NCI-H2107 treated with DMSO at 0.1 percent for 48 hours (cell line): ENCODE measurements around the gene SLC17A9.

Experiments
- DNase-seq: peaks from one replicate; lab custom pipeline; 2025; ENCODE audit not compliant: unreplicated experiment; lab: John Stamatoyannopoulos, UW

SLC17A9 gene

DNA sequence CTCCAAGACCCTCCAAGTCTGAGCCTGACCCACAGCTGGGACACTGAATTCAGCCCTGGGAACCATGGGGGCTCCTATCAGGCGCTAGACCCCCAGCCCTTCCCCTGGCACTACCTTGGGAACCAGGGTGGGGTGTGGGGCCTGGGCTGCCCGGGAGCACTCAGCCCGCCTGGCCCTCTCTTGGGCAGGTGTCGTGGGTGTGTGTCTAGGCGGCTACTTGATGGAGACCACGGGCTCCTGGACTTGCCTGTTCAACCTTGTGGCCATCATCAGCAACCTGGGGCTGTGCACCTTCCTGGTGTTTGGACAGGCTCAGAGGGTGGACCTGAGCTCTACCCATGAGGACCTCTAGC is 14.6 kb downstream of the SLC17A9 start:
- no peak for DNase-seq

DNA sequence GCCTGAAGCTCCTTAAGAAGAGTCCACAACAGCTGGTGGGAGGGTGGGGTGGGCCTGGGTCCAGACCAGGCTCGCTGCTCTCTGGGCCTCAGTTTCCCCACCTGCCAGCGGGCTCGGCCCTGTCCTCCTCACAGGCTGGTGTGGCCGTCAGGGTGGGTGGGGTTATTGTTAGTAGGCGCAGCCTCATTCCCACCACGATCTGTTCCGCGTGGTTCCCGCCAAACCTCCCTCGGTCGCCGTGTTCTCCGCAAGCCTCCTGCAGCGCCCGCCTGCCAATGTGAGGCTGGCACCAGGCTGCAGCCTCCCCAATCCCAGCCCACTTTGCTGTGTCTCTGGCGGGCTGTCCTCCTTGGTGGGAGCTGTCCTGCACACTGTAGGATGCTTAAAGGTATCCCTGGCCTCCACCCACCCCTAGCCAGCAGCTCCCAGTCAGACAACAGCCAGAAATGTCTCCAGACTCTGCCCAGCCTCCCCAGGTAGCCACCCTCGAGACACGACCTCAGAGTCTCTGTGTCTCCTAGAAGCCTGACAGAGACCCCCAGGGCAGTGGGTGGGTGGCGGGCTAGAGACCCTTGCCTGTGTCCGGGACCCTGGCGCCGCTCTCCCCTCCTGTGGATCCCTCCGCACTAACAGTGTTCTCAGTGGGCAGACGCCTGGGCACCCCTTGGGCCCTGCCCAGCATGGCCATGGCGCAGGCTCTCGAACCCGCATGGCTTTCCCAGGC is 15.3 kb downstream of the SLC17A9 start:
- no peak for DNase-seq

DNA sequence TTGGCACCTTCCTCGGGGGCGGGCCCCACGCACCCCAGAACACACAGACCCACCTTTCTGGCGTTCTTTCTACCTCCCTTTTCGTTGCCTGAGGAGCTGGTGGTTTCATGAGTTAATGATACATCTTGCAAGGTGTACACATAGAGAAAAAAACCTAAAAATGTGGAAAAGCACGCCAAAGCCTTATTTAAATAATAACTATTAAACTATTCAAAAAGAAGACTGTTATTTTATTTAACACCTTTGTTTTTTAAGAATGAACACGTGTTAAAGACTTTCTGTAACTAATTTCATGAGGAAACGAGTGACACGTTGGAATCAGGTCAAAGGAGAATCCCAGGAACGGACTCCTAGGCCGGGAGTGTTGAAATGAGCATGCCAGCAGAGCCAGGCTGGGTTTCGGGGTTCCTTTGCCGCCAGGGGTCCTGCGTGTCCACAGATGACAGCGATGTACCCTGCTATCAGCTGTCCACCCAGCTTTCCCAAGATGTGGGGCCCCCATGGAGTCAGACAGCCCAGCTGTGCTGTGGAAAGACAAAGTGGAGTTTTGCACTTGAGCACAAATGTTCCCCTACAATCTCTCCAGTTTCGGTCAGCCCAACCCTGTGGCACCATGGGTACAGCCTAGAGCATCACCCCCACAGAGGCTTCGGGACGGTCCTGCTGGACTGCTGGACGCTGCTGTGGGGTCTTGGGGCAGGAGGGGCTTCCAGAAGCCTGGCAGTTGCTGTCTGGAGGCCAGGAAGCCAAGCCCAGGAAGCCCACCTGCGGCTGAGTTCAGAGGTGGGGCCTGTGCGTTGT is 16.1 kb downstream of the SLC17A9 start:
- no peak for DNase-seq

DNA sequence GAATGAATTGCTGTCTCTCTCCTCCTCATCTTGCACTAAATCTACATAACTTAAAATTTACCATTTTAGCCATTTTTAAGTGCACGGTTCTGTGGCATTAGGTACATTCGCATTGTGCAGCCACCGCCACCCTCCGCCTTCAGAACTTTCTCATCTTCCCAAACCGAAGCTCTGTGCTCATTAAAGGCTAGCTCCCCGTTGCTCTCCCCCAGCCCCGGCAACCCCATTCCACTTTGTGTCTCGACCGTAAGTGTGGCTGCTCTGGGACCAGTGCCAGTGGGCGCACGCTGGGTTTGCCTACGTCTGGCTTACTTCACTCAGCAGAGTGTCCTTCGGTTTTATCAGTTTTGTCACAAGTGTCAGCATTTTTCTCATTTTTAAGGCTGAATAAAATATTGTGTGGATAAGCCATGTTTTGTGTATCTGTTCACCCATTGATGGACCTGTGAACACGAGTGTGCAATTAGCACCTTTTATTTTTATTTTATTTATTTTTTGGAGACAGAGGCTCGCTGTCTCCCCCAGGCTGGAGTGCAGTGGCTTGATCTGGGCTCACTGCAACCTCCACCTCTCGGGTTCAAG is 16.8 kb downstream of the SLC17A9 start:
- no peak for DNase-seq

DNA sequence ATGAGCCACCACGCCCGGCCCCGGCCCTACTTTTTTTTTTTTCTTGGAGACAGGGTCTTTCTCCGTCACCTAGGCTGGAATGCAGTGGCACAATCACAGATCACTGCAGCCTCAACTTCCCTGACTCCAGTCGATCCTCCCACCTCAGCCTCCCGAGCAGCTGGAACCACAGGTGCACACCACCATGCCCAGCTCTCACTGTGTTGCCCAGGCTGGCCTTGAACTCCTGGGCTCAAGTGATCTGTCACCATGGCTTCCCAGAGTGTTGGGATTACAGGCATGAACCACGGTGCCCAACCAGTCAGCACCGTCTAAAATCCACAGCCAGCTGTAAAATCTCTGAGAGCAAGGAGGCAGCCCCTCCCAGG is 17.4 kb downstream of the SLC17A9 start:
- DNase-seq: no peak

DNA sequence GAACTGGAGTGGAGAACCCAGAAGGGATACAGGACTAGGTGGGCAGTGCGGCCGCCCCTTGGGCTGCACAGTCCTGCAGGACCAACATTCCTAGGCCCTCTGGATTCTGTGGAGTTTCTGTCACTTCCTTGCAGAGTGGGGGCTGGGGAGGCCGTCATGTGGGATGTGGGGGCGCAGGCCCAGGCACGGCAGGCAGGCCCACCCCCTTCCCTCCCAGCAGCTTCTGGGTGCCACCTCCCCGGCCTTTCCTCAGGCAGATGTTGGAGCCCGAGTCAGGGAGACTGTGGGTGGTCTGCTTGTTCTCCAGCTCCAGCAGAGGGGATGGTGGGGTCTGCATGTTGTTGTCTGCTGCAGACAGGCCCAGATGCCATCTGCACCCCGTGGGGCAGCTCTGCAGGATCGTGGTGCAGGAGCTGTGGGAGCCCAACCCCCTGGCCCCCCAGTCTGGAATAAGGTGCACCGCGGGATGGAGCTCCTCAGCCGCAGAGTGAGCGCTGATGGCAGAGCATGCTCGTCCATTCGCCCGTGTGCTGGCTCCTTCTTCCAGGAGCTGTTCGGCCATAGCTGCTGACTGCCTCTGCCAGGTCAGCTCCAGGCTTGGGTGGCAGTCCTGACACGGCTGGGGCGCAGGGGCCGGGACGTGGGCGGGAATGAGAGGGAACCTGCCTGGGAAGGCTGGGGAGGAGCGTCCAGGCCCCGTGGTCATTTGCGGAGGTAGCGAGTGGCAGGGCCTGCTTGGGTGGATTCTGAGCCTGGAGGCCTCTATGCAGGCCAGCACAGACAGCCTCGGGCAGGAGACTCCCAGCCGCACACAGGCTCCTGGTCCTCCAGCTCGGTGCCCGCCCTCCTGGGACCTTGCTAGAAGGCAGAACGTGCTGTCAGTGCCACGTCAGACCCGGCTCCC is 18.1 kb downstream of the SLC17A9 start:
- no peak for DNase-seq

DNA sequence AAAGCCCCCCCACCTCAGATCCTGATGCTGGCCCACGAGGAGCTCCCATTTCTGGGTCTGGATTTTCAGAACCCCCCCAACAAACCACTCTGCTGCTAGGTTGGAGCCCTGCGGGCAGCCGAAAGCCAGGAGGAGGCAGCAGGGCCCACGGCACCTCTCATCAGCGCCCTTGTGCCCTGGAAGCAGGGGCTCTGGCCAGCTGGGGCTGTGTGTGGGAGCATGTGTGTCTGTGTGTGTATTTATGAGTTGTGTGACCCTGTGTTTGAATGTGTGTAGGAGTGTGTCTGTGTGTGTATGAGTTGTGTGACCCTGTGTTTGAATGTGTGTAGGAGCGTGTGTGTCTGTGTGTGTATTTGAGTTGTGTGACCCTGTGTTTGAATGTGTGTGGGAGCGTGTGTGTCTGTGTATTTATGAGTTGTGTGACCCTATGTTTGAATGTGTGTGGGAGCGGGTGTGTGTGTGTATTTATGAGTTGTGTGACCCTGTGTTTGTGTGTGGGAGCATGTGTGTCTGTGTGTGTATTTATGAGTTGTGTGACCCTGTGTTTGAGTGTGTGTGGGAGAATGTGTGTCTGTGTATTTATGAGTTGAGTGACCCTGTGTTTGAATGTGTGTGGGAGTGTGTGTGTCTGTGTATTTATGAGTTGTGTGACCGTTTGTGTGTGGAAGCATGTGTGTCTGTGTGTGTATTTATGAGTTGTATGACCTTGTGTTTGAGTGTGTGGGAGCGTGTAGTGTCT is 18.9 kb downstream of the SLC17A9 start:
- DNase-seq: no peak

DNA sequence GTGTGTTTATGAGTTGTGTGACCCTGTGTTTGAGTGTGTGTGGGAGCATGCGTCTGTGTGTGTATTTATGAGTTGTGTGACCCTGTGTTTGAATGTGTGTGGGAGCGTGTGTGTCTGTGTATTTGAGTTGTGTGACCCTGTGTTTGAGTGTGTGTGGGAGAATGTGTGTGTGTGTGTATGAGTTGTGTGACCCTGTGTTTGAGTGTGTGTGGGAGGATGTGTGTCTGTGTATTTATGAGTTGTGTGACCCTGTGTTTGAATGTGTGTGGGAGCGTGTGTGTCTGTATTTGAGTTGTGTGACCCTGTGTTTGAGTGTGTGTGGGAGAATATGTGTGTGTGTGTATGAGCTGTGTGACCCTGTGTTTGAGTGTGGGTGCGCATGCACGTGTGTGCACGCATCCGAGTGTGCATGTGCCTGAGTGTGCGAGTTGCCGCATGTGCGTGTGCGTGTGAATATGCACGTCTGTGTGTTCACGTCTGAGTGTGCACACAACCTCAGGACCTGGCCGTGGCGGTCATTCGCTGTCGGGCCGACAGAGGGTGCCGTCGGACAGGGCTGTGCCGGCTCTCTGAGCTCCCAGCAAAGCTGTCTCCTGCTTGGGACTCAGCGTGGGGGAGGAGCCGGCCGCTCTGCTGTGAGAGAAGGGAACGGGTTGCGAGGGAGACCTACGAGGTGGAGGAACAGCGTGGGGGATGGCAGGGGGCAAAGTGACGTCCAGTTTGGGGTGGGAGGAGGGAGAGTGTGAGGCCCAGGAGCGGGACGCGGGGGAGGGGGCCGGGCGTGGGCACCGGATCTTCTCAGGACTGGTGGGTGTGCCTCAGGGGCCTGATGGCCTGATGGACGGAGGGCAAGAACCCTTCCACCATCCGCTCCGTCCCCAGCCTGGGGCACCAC is 19.7 kb downstream of the SLC17A9 start:
- peak; percentile 75 for DNase-seq

DNA sequence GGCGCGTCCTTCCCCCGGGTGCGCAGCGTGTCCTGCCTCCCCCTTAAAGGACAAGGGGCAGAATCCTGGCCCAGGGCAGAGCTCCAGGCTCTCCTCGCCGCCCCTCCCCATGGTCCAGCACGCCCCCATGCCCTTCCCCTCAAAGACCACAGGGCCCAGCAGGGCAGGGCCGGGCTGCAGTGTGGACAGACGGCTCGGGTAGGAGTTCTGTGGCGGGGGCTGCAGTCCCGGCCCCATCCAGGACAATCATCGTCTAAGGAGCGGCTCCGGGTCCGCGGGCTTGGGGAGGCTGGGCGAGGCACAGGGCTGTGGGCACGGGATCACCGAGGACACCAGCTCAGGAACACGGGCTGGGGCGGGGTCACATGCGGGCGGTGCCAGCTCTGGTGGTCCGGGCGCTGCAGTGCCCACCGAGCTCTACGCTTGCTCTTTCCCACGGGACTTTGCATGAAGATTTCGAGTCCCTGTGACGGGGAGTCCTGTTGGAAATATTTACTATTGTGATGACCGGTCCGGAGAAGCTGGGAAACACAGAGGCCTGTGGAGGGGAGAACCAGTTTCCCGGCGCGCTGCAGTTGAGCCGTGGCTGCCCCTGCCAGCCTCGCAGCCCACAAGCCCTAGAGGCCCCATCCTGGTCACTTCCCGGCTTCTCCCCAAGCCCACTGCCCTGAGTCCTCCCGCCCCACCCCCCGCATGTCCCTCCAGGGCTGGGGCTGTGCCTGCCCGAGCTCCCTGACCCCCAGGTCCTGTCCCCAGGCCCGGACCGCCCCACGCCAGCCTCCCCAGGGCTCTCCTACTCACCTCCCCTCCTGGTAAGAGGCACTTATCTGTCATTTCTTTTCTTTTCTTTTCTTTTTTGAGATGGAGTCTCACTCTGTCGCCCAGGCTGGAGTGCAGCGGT is 20.6 kb downstream of the SLC17A9 start:
- DNase-seq: no peak

DNA sequence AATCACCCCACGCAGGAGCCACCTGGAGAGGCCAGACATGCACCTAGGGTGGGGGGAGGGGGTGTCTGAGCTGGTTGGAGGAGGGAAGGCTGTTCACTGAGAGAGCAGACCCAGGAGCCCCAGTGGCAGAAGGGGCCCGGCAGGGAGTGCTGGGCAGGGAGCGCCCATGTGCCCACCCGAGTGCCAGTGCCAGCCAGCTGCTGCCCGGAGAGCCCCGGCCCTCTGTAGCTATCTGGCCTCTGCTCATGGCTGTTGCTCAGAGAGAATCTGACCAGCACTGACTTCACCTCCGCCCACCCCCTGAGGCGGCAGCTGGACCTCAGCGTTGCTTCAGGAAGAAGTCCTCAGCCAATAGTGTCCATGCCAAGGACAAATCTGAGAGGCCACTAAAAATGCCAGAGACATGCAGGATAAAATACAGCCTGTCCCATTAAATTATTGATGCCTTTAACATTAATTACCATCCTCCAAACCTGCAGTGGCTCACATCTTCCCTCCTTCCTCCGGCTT is 22.8 kb downstream of the SLC17A9 start:
- DNase-seq: no peak

DNA sequence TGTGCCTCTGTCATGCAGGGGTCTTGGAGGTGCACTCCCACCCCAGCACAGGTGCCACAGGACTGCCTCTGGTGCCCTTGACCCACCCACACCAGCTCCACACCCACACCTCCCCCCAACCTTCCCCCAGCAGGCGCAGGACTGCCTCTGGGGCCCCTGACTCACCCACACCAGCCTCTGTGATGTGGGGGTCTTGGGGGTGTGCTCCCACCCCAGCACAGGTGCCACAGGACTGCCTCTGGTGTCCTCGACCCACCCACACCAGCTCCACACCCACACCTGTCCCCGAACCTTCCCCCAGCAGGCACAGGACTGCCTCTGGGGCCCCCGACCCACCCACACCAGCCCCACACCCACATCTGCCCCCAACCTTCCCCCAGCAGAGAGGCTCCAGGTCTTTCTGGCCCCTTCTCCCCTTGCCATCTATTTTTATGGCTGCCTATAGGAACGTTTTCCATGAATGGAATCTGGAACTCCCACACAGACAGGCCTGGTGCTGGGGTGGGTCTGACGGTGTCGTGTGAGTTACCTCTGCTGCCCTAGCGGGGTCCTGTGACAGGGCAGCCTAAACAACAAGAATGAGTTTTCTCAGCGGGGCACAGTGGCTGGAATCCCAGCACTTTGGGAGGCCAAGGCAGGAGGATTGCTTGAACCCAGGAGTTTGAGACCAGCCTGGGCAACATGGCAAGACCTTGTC is 23.5 kb downstream of the SLC17A9 start:
- no peak for DNase-seq

DNA sequence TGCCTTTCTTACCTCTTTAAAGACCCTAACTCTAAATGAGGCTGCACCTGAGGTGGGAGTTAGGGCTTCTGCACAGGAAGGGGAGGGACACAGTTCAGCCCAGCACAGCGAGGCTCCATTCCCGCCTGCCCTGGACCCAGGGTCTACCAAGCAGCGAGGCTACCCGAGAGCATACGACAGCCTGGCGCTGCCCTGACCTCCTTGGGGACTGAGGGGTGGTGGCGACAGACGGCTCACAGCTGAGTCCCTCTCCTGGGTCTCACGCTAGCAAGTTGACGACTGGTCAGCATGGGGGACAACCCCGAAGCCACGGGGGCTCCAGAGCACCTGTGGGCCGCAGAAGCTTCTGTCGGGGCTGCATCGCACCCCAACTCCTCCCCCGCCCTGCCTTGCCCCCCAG is 24.4 kb downstream of the SLC17A9 start:
- DNase-seq: no peak

DNA sequence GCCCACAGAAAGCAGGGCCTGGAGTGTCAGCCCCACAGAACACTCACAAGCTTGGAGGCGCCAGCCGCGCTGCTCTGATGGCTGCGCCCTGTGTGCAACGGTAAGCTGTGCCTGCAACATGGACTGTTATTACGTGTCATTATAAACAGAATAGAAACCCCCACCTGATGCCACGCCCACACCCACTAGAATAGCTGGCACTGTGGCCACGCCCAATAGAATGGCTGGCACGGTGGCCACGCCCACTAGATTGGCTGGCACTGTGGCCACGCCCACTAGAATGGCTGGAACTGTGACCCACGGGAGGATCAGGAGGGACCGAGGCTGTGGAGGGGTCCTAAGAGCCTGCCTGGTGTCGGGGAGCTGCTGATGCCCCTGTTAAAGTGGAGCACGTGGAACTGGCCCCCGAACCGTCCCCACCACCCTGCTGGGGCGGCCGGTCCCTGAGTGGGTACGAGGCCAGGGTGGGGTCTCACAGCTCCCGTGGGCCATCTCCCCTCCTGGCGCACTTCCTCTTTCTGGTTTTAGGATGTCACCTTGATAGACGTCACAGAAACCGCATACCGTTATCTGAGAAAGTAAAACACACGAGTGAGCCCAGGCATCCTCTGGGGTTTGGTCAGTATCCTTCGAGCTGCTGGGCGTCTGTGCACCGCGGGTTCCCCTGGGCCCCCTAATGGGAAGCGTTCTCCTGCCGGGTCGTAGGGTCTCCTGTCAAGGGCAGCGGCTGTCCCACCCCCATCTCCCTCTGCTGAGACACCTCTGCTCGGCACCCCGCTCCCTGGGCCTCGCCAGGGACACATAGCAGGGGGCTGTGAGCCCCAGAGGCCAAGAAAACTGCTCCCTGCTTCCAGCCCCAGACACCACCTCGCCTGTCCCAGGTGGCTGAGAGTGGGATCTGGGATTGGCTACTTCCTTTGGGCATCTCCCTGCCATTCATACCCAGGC is 25.4 kb downstream of the SLC17A9 start:
- no peak for DNase-seq

DNA sequence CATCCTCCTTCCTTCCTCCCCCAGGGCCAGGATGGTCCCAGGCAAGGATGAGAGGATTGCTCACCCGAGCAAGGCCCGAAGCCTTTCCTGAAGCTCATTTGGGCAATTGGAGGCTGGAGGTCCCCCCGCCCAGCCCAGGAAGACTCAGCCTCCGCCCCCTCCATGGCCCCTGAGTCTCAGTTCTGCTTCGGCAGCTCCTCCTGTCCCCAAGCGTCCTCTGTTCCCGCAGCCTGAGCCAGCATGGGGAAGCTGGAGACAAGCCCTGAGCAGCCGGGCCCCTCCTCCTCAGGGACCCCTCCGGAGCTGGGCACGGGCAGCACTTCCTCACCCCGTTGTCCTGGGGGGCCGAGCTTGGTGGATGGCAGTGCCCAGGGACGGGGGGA is 26.0 kb downstream of the SLC17A9 start:
- DNase-seq: no peak

DNA sequence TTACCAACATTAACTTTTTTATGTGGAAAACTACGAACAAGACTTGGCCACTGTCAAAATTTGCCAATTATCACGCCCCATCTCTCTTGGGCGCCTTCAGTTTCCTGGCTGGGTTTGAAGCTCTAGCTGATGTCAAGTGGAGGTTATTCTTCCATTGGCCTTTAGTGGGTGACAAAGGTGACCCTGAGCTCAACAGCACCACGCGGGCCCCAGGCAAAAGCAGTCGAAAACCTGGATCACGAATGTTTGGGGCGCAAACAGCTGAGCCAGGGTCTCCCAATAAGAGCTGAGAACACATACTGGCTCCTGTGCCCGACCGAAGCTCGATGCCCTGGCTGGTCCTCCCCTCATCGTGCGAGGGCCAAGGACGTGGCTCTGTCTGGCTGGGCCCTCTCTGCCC is 26.8 kb downstream of the SLC17A9 start:
- DNase-seq: no peak

DNA sequence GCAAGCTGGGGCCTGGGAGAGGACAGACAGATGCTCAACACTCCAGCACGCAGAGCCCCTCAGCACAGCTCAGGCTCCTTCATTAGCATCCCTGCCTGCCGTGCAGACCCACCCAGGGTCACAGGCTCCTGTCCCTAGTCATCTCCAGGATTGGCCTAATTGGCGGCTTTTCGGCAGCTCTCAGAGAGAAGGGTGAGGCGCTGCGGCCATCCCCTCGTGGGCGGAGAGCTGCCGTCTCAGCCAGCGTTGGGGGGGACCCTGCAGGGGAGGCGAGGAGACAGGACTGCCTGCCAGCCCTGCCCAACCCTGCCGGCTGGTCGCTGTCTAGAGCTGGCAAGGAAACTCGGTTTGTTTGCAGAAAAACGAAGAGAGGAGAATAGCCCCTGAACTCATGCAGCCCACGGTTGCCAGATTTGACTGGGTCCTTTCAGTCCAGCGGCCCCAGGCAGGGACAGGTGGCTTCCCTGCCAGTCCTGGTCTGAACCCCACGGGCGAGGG is 27.4 kb downstream of the SLC17A9 start:
- no peak for DNase-seq
